NCI-H2196 (cell line): ENCODE measurements around the gene SLC36A1.
"Not testable (repeated sequence)": the region's sequence is repeated elsewhere in the genome, so short reads cannot be mapped to it uniquely, and the experiment has no call there.

Experiments
- DNase-seq: peaks from one replicate; lab custom pipeline; 2025; ENCODE audit not compliant: unreplicated experiment; lab: John Stamatoyannopoulos, UW

Gene SLC36A1

GRCh38 chr5:151483176-151483575 lies 35.8 kb downstream of the SLC36A1 start:
- DNase-seq: no peak

- no peak for DNase-seq
These were observed 36.2 kb downstream of the SLC36A1 start for GRCh38 chr5:151483647-151484046.

- DNase-seq: no peak
These were observed 40.1 kb downstream of the SLC36A1 start for GRCh38 chr5:151487544-151487943.

DNA sequence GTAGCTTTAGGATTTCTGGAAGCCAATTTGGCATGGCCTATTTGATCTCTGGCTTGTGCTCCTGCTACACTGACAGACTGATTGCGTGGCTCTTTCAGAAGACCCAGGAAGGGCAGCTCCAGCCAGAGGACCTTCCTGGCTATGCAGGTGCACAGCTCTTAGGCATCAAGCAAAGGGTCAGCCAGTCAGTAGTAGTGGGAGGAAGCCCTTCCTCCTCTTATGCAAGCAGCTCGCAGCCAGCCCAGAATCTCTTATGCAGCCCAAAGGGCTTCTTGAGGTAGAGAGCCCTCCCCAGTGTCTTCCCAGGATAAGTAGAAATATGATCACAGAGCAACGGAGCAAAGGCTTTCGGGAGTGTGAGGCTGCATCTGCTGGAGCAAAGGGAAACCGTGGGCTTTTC lies 43.2 kb downstream of the SLC36A1 start:
- DNase-seq: no peak

DNA sequence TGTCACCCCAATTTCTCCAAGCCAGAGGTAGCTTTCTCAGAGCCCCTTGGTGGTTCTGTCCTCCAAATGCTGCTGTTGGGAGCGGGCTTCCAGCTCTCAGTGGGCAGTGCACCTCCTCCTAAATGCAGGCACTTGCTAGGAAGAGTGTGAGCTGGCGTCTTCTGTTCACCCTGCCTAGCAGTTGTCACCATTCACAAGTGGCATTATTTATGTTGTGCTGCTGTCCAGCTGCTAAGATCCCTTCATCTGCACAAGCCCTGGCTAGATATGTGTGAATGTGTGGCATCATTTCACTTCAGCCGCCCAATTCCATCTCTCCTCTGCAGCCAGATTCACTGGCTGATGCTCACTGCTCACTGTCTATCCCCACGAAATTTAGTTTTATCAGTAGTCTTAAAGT lies 43.7 kb downstream of the SLC36A1 start:
- DNase-seq: no peak

DNA sequence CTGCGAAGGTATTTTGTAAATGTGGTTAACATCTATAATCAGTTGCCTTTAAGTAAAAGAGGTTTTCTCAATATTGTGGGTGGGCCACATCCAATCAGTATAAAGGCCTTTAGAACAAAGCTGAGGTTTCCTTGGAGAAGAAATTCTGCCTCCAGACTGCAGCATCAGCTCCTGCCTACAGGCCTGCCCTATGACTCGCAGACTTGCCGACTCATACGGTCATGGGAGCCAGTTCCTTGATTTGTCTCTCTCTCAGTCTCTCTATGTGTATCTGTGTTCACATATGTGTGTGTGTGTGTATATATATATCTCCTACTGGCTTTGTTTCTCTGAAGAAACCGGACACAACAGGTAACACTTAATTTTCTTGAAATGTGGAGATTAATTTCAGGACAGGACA lies 45.3 kb downstream of the SLC36A1 start:
- DNase-seq: no peak

GRCh38 chr5:151493665-151494064 lies 46.3 kb downstream of the SLC36A1 start:
- DNase-seq: no peak

DNA sequence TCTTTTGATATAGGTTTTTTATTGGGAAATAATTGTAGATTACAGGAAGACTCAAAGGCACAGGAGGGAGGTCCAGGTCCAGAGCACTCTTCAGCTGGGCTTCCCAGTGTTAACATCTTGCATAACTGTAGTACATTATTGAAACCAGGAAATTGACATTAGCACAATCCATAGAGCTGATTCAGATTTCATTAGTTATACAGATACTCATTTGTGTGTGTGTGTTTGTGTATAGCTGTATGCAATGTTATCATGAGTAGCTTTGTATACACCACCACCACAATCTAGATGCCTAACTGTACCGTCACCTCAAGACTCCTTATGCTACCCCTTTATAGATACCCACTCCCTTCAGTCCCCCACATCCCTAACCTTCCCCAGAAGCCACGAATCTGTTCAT lies 47.9 kb downstream of the SLC36A1 start:
- no peak for DNase-seq

DNA sequence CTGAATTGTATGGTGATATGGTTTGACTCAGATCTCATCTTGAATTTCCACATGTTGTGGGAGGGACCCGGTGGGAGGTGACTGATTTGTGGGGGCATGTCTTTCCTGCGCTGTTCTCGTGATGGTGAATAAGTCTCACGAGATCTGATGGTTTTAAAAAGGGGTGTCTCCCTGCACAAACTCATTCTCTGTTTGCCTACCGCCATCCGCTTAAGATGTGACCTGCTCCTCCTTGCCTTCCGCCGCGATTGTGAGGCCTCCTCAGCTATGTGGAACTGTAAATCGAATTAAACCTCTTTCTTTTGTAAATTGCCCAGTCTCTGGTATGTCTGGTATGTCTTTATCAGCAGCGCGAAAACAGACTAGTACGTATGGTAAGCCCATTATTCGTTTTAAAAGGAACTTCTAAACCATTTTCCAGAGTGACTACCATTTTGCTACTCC lies 48.7 kb downstream of the SLC36A1 start:
- DNase-seq: no peak

GRCh38 chr5:151497391-151498002 lies 50.1 kb downstream of the SLC36A1 start:
- DNase-seq: no peak

- DNase-seq: no peak
These were observed 51.2 kb downstream of the SLC36A1 start for GRCh38 chr5:151498395-151499155.

DNA sequence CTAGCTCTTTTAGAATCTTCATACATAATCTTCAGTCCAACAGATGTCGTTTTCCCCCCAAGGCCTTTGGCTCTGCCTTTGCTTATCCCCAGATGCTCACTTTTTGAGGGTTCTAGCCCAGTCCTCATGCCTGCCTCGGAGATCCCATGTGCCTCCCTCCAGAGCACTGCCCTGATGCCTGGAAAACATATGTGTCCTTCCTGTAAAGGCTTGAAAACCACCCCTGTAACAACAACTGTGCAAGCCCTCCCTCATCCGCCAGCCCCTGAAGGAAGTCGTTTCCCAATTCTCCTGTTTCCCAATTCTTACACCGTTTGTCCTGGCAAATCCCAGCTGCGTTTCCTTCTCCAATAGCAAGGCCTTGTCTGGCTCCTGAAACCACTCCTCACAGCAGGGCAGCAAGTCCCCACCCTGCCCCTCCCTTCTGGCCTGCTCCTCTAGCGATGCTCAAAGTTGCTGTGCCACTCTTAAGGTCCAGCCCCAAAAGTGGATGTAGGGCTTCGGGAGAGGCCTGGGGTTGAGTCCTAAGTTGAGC lies 52.2 kb downstream of the SLC36A1 start:
- DNase-seq: no peak

GRCh38 chr5:151504006-151504405 lies 56.6 kb downstream of the SLC36A1 start:
- no peak for DNase-seq

GRCh38 chr5:151508308-151508707 lies 60.9 kb downstream of the SLC36A1 start:
- not testable (repeated sequence) for DNase-seq

DNA sequence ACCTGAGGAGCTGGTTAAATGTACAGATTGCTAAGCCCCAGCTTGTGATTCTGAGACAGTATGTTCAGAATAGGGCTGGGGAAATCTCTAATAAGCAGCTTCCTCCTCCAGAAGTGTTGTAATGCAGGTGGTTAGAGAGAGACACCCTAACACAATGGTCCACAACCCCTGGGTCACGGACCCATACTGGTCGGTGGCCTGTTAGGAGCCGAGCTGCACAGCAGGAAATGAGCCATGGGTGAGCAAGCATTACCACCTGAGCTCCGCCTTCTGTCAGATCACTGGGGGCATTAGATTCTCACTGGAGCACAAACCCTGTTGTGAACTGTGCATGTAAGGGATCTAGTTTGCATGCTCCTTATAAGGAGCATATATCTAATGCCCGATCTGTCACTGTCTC lies 61.8 kb downstream of the SLC36A1 start:
- DNase-seq: no peak

DNA sequence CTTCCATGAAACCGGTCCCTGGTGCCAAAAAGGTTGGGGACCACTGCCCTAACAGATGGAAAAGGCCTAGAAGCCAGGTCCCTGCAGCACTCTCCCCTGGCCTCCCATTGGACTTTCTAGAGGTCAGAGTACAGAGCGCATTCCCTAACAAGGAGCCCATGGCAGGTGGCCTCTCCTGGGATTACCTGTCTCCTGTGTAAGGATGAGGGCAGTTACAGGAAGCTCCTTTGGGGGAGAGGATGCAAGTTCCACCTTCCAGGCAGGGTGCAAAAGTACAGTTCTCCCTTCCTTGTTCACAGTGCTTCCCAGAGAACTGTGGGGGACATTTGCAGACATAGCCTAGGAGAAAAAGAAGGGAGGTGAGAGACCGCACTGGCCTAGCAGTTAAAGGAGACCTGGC lies 62.4 kb downstream of the SLC36A1 start:
- DNase-seq: no peak

DNA sequence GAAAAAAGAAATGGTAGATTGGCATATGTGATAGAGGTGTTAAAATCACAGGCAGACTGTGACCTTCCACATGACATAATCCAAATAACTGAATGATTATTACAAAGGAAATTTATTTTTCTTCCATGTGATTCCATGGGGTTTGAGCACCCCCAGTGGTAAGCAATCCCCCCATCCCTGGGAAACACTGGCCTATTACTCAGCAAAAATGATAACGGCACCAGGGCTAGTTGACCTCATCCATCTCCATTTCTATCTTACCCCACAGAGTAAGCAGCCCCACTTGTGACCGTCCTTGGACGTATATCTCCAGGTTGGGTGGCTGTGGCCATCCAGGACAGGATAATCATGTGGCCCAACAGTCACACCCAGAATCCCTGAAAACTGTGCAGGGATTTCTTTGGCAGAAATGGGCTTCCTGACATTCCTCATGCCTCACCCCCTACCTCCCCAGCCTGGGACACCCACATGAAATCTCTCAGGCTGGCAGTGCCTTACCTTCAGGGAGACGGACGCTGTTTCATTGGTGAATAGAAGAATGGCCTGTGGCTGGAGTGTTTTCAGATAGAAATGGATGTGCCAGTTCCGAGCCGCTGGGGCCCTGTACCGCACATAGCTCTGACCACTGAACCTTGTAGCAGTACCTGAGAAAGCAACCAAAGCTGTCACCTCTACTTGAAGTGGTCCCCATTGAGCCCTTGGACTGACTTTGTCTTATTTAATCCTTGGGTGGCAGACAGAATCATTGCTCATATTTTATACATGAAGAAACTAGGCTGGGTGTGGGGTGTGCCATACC lies 69.9 kb downstream of the SLC36A1 start:
- no peak for DNase-seq

- no peak for DNase-seq
These were observed 72.9 kb downstream of the SLC36A1 start for GRCh38 chr5:151520294-151520693.

- DNase-seq: no peak
These were observed 74.8 kb downstream of the SLC36A1 start for GRCh38 chr5:151522226-151522625.

- no peak for DNase-seq
These were observed 75.9 kb downstream of the SLC36A1 start for GRCh38 chr5:151523335-151523734.

GRCh38 chr5:151528153-151528552 lies 80.8 kb downstream of the SLC36A1 start:
- no peak for DNase-seq

DNA sequence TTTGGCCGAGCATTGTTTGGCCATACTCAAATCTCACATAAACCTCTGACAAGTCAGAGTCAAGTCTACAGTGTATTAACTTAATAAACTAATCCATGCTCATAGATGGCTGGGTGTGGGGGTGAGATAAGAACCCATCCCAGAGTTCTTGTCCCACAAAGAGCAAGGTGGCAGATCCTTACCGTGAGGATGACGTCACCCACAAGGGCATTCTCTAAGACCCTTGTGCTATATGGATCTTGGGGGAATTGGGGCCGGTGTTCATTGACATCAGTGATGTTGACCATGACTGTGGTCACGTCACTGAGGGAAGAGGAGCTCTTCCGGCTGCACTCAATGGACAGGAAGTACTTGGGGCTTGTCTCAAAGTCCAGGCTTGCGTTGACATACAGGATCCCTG lies 81.6 kb downstream of the SLC36A1 start:
- DNase-seq: no peak
